GM12801 (cell line): ENCODE measurements around the gene MZF1.

Experiments
- TF ChIP-seq, protein P1 (sequence below): IDR thresholded peaks from one replicate; pipeline ENCODE4 v1.5.1; 2011; ENCODE audit warnings: control low read depth; ENCODE audit not compliant: insufficient read length; ENCODE audit errors: extremely low read depth

Gene MZF1

DNA sequence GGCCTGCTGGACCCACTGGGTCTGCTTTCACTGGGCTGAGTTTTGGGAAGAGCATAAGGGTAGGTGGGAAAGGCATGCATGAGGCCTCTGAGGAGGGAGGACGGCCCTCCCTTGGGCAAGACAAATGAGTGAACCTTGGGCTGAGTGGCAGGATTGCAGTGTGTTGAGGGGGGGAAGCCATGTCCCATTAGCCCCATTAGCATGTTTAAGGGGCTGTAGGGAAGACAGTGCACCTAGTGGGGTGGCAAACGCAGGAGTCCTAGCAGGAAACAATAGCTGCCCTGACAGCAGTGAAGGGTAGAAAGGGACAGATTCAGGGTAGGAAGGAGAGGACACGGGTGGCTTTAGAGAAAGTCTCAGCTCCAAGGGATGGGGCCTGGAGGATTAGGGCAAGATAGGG lies 50.4 kb downstream of the MZF1 start:
- TF ChIP-seq, protein P1, sequence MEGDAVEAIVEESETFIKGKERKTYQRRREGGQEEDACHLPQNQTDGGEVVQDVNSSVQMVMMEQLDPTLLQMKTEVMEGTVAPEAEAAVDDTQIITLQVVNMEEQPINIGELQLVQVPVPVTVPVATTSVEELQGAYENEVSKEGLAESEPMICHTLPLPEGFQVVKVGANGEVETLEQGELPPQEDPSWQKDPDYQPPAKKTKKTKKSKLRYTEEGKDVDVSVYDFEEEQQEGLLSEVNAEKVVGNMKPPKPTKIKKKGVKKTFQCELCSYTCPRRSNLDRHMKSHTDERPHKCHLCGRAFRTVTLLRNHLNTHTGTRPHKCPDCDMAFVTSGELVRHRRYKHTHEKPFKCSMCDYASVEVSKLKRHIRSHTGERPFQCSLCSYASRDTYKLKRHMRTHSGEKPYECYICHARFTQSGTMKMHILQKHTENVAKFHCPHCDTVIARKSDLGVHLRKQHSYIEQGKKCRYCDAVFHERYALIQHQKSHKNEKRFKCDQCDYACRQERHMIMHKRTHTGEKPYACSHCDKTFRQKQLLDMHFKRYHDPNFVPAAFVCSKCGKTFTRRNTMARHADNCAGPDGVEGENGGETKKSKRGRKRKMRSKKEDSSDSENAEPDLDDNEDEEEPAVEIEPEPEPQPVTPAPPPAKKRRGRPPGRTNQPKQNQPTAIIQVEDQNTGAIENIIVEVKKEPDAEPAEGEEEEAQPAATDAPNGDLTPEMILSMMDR = no peak

DNA sequence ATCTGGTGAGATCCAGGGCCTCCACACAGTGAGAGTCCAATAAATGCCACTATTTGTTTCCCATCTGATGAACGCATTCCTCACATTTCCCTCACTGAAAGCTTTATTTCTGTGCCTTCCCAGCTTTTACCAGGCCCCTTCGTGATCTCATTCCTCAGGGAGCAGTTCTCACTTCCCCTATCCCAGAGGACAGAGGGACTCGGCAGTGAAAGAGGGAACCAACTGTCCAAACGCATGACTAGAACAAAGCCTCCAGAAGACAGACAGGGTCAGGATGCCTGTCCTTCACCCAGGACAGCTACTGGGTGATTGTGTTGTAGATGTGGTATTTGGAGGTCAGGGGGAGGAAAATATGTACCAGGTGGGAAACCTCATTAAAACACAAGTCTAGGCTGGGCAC lies 51.5 kb downstream of the MZF1 start:
- TF ChIP-seq, protein P1 = no peak

DNA sequence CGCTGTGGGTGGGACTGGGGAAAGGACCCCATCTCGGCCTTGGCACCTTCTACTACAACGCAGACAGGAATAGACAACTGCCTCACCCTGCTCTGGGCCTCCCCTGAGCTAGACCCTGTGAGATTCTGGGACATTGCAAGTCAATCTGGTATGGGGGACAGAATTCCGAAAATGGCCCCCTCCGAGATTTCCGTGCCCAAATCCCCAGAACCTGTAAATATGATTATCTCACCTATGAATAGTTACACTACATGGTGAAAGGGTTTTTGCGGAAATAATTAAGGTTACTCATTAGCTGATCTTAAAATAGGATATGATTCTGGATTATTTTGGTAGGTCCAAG lies 52.9 kb downstream of the MZF1 start:
- TF ChIP-seq, protein P1 = no peak

DNA sequence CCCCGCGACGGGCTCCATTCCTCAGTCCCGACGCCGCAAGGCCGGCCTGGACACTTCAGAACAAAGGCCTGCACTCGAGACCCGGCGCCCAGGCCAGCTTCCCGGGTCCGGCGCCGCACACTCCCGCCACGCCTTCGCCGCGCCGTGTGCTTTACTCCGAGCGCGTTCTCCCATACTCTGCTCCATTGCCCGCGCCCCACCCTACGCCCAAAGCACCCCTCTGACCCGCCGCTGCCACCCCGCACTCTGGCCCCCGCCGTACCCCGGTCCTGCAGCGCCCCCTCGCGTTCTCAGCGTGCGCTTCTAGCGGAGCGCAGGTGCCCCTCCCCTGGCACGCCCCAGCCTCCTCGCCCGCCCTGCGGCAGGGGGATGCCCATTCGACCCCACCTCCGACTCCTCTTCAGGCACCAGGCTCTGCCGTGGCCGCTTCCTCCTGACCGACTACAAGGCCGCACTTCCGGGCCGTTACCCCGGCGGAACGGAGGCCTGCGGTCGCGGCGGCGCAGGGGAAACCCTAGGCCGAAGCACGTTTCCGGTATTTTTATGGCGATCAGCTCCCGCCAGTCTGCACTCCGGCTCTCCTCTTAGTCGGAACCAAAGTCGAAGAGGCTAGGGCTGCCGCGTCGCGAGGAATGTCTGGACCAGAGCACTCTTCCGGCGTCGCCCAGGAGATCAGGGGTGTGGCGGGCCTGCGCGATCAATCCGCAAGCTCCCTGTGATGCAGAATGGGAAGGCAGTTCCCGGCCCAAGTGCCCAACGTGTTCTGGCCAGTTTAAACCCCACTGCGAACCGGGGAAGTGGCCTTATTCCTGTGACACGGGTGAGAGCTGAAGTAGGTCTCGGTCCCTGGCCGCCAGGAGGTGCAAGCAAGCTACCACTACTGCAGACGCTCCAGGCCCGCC lies 53.5 kb downstream of the MZF1 start, which contains the start of gene ZBTB45:
ZBTB45 (minus strand) TSS at position 456 of the 902 bp plus-strand sequence. CDS start 2,137 bp downstream, outside the sequence.
- TF ChIP-seq, protein P1 = no peak

DNA sequence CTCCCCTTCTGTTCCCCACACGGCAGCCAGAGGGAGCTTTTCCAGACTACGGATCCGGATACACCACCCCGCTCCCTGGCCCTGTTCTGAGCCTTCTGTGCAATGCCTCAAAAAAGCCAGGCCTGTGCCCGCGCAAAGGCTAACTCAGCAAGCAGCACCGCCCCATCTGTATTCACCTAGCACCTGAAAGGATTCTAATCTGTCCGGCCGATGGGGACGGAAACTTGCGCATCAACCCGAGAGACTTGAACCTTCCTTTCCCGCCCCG lies 54.1 kb downstream of the MZF1 start:
- TF ChIP-seq, protein P1 = no peak

DNA sequence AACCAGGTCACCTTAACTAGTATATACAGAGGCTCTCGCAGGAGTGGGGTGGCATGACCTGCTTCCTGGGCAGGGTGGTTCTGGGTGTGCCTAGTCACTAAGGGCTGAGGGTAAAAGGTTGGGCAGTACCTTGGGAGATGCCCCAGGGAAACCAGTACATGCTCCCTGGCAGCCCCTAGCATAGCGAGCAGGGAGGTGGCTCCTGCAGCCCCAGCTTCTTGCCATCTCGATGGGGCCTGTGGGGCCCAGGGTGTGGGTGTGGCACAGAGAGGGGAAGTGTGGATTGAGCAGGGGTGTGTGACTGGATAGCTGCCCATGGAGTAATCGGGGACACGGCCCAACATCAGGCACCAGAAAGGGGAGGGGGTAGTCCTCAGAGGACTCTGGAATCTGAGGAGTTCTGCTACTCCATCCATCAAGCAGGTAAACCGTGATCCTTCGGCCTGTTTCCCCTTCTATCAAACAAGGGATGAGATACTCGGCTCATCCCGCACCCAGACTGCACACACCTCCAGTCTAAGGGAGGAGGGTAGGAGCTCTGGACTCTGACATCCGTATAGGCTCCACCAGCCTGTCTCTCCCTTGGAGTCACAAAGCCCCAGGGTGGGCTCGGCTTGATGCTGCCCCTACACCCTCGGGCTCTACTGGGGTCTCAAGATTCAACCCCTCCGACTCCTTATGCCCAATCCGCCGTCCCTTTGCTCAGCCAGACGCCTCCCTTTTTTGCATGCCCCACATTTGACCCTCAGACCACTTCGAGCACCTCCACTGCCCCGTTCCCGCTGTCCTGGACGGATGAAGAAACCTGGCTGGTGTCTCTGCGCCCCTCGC lies 54.7 kb downstream of the MZF1 start:
- TF ChIP-seq, protein P1 = no peak

DNA sequence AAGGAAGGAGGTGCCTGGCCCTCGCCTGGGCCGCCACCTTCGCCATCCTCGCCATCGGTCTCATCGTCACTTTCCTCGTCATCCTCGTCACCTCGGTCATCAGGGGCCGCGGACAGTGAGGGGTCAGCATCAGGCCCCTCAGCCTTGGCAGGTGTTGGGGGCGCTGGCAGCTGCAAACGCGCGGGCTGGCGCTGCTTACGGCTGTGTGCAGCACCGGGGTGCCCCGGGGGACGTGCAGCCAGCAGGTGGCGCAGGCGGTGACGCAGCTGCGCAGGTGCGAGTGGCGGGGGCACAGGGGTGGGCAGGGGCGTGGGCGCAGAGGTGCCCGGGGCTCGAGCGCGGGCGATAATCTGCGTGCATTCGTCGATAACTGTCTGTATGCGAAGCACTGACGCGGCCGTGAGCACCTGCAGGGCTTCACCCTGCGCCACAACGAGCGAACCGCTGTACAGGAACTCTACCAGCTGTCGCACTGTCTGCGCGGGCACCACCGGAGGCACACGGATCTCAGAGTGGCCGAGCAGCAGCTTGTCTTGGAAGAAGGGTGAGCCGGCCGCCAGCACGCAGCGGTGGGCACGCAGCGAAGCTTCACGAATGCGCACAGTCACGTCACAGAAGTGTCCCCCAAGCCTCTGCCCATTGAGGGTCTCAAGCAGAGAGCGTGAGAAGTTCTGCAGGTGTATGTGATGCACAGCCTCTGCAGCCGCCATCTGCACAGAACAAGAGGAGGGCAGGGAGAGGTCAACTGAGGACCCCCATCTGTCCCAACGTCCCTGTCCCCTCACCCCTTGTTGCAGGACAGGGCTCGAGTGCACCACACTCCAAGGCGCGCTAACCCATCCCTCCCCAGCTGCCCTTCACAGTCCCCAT lies 55.9 kb downstream of the MZF1 start:
- TF ChIP-seq, protein P1 = no peak
